ENCODE data around the gene YAF2. TPM values are rescaled to one million over a fixed set of nuclear protein-coding genes. Genes with fewer than 3 reads are reported as not detected.

YAF2 gene
- total RNA-seq, 2 donors from 2014 or later: 19.4 to 27.3 TPM

DNA sequence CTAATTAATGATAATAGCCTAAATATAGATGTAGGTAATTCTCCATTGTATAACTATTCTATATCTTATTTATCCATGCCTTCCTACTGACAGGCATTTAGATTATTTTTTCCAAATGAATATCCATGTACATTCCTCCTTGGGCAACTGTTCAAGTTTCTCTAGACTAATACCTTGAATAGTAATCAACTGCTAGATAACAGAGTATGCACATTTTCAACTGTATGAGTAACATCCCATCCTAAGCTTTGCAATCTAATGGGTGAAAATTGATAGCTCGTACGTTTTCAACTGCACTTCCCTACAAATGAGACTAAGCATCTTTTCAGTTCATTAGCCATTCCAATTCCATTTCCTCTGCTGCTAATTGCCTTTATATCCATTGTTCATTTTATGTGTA is 37.0 kb downstream of the YAF2 start:
- peaks cover 12% of the 10 kb centered on the region for H3K36me3 Mint-ChIP-seq (ENCODE audit: low read depth)

DNA sequence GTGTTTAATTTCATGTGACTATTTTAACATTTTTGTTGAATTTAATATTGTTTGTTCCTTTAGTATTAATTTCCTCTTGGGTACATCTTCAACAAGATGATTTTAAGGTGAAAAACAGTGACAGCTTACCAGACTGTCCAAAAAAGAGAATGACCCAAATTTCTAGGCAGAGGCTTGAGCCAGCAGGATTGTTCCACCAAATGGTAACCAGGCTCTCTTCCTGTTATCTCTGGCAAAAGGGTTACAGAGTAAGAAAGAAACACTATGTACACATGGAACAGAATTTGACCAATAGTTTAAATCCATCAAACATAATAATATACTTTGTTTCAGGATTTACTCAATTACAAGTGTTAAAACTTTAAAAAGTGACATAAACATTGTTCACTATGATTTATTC is 39.0 kb downstream of the YAF2 start:
- TF ChIP-seq, protein P1, sequence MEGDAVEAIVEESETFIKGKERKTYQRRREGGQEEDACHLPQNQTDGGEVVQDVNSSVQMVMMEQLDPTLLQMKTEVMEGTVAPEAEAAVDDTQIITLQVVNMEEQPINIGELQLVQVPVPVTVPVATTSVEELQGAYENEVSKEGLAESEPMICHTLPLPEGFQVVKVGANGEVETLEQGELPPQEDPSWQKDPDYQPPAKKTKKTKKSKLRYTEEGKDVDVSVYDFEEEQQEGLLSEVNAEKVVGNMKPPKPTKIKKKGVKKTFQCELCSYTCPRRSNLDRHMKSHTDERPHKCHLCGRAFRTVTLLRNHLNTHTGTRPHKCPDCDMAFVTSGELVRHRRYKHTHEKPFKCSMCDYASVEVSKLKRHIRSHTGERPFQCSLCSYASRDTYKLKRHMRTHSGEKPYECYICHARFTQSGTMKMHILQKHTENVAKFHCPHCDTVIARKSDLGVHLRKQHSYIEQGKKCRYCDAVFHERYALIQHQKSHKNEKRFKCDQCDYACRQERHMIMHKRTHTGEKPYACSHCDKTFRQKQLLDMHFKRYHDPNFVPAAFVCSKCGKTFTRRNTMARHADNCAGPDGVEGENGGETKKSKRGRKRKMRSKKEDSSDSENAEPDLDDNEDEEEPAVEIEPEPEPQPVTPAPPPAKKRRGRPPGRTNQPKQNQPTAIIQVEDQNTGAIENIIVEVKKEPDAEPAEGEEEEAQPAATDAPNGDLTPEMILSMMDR (conservative IDR thresholded peaks at IDR 0.05): no peak
- Mint-ChIP-seq H3K27me3 (ENCODE audit: insufficient read depth) (no peaks in the 10 kb centered on the region), H3K36me3 (ENCODE audit: low read depth) (peaks cover 10% of the 10 kb centered on the region), H3K4me1 (no peaks in the 10 kb centered on the region), H3K4me3 (no peak overlapping the region), H3K27ac (no peak overlapping the region), H3K9me3 (no peaks in the 10 kb centered on the region)
- no peak overlapping the region for H3K27ac ChIP-seq (ENCODE audit: low read depth, low read length)
- no peaks in the 10 kb centered on the region for H3K9me3 ChIP-seq (ENCODE audit: control insufficient read depth, low read length)
- H3K4me1 ChIP-seq (ENCODE audit: control insufficient read depth, insufficient read depth, low read length): no peaks in the 10 kb centered on the region
- H3K36me3 ChIP-seq (ENCODE audit: control insufficient read depth, insufficient read depth, low read length): peaks cover 11% of the 10 kb centered on the region
- H3K4me3 ChIP-seq (ENCODE audit: low read length): no peak overlapping the region
- DNase-seq: no peak
- H3K27me3 ChIP-seq (ENCODE audit: control insufficient read depth, insufficient read depth, low read length, poor library complexity, severe bottlenecking): no peaks in the 10 kb centered on the region
- H3K9ac ChIP-seq (ENCODE audit: extremely low read depth, low read length, poor library complexity, severe bottlenecking): no peak overlapping the region

More for the DNA sequence above, 37.0 kb downstream of the YAF2 start:
- Mint-ChIP-seq H3K27me3 (ENCODE audit: insufficient read depth) (no peaks in the 10 kb centered on the region), H3K4me1 (no peaks in the 10 kb centered on the region), H3K27ac (no peak overlapping the region), H3K9me3 (no peaks in the 10 kb centered on the region), H3K4me3 (no peak overlapping the region)
- no peaks in the 10 kb centered on the region for H3K9me3 ChIP-seq (ENCODE audit: control insufficient read depth, low read length)
- no peaks in the 10 kb centered on the region for H3K27me3 ChIP-seq (ENCODE audit: control insufficient read depth, insufficient read depth, low read length, poor library complexity, severe bottlenecking)
- no peaks in the 10 kb centered on the region for H3K4me1 ChIP-seq (ENCODE audit: control insufficient read depth, insufficient read depth, low read length)
- DNase-seq: no peak
- H3K27ac ChIP-seq (ENCODE audit: low read depth, low read length): no peak overlapping the region
- H3K36me3 ChIP-seq (ENCODE audit: control insufficient read depth, insufficient read depth, low read length): peaks cover 18% of the 10 kb centered on the region
- TF ChIP-seq, protein P1 (conservative IDR thresholded peaks at IDR 0.05): no peak
- H3K9ac ChIP-seq (ENCODE audit: extremely low read depth, low read length, poor library complexity, severe bottlenecking): no peak overlapping the region
- no peak overlapping the region for H3K4me3 ChIP-seq (ENCODE audit: low read length)
- 98 to 100% methylated on average over 2 of the region's 2 CpGs for WGBS, 2 experiments (ENCODE audit: insufficient coverage in 1 of 2, insufficient read length in 1 of 2)

DNA sequence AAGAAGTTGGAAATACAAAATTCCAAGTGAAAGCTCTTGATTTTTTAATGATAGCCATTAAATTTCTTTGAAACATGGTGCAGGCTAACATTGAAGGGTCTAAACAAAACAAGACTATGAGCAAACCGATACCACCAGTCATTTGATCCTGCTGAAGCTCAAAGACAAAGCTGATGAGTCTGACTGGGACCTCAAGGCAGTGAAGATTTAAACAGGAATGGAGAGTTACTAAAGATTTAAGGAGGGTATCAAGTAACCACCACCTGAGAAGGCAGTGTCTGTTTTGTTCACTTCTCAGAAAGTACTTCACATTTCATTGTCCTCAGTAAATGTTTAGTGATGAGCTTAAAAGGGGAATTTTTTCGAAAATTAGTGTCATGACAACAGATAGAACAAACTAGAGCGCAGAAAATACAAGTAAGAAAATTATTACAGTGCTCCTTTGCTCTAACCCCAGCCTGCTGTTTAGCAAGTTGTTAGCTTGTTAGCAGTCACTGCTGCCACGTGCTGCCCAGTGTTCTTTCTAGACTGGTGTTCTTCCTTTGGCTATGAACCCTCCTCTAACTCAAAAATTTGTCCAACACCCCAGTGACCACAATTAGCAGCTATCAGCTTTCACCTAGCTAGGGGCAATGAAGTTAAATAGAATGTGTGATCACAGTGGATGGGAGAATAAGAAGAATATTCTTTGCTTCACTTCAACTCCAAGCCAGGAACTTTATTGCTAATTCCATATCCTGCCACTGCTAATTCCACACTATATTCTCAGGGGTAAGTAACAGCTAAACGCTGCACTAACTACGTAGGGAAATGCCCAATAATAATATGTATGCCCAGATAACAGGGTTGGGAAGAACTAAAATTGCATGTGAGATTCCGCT is 41.1 kb downstream of the YAF2 start:
- no peaks in the 10 kb centered on the region for H3K4me1 Mint-ChIP-seq
- WGBS, 2 experiments (ENCODE audit: insufficient coverage in 1 of 2, insufficient read length in 1 of 2): 82 to 88% methylated on average over 5 to 7 of the region's 7 CpGs
- Histone ChIP-seq H3K27me3 (ENCODE audit: control insufficient read depth, insufficient read depth, low read length, poor library complexity, severe bottlenecking) (no peaks in the 10 kb centered on the region), H3K9me3 (ENCODE audit: control insufficient read depth, low read length) (no peaks in the 10 kb centered on the region), H3K27ac (ENCODE audit: low read depth, low read length) (no peak overlapping the region), H3K9ac (ENCODE audit: extremely low read depth, low read length, poor library complexity, severe bottlenecking) (no peak overlapping the region), H3K36me3 (ENCODE audit: control insufficient read depth, insufficient read depth, low read length) (peaks cover 11% of the 10 kb centered on the region), H3K4me3 (ENCODE audit: low read length) (no peak overlapping the region), H3K4me1 (ENCODE audit: control insufficient read depth, insufficient read depth, low read length) (no peaks in the 10 kb centered on the region)
- H3K9me3 Mint-ChIP-seq: no peaks in the 10 kb centered on the region
- H3K27me3 Mint-ChIP-seq (ENCODE audit: insufficient read depth): no peaks in the 10 kb centered on the region
- TF ChIP-seq, protein P1 (conservative IDR thresholded peaks at IDR 0.05): no peak
- no peak for DNase-seq
- H3K27ac Mint-ChIP-seq: no peak overlapping the region
- H3K36me3 Mint-ChIP-seq (ENCODE audit: low read depth): peaks cover 21% of the 10 kb centered on the region
- H3K4me3 Mint-ChIP-seq: no peak overlapping the region

Data from endodermal cell (in vitro differentiated cells).